ENCODE results near the gene ADCK2. TPM values are rescaled to one million over a fixed set of nuclear protein-coding genes. Genes with fewer than 3 reads are reported as not detected.
"Not testable (repeated sequence)": the region's sequence is repeated elsewhere in the genome, so short reads cannot be mapped to it uniquely, and the experiment has no call there.

The ADCK2 gene
- total RNA-seq, 1 donor from 2014 or later, result 27.6 TPM

GRCh38 chr7:140645166-140645900, 27.4 kb upstream of the ADCK2 start:
- no peak for DNase-seq (ENCODE audit: low read depth in 2 of 2)

GRCh38 chr7:140646931-140647647, 25.7 kb upstream of the ADCK2 start:
- no peak for DNase-seq (ENCODE audit: low read depth in 2 of 2)

GRCh38 chr7:140649556-140650205, 23.1 kb upstream of the ADCK2 start:
- peak in 1 of 2 donors; percentile 23 for DNase-seq (ENCODE audit: low read depth in 2 of 2)

- no peak for DNase-seq (ENCODE audit: low read depth in 2 of 2)
Measured at GRCh38 chr7:140650367-140650766, 22.4 kb upstream of the ADCK2 start.

- DNase-seq (ENCODE audit: low read depth in 2 of 2), result peak; percentile 55 to 60
Measured at GRCh38 chr7:140653319-140654108, 19.2 kb upstream of the ADCK2 start.

- no peak for DNase-seq (ENCODE audit: low read depth in 2 of 2)
Measured at GRCh38 chr7:140654109-140654387, 18.7 kb upstream of the ADCK2 start.

- DNase-seq (ENCODE audit: low read depth in 2 of 2), result no peak
Measured at GRCh38 chr7:140654661-140655060, 18.1 kb upstream of the ADCK2 start.

- DNase-seq (ENCODE audit: low read depth in 2 of 2), result no peak
Measured at GRCh38 chr7:140655511-140656408, 17.0 kb upstream of the ADCK2 start.

GRCh38 chr7:140656548-140657515, 15.9 kb upstream of the ADCK2 start:
- peak; percentile 24 to 40 for DNase-seq (ENCODE audit: low read depth in 2 of 2)

- DNase-seq (ENCODE audit: low read depth in 2 of 2), result no peak
Measured at GRCh38 chr7:140657891-140658290, 14.9 kb upstream of the ADCK2 start.

GRCh38 chr7:140659856-140660255, 12.9 kb upstream of the ADCK2 start:
- DNase-seq (ENCODE audit: low read depth in 2 of 2), result no peak

- DNase-seq (ENCODE audit: low read depth in 2 of 2), result peak in 1 of 2 donors; percentile 22
Measured at GRCh38 chr7:140661124-140661523, 11.6 kb upstream of the ADCK2 start.

- not testable (repeated sequence) for DNase-seq (ENCODE audit: low read depth in 2 of 2)
Measured at GRCh38 chr7:140662938-140663337, 9.8 kb upstream of the ADCK2 start.

- DNase-seq (ENCODE audit: low read depth in 2 of 2), result peak in 1 of 2 donors; percentile 32
Measured at GRCh38 chr7:140667476-140667875, 5.3 kb upstream of the ADCK2 start.

GRCh38 chr7:140668641-140669040, 4.1 kb upstream of the ADCK2 start:
- no peak for DNase-seq (ENCODE audit: low read depth in 2 of 2)

GRCh38 chr7:140669352-140669751, 3.4 kb upstream of the ADCK2 start:
- no peak for DNase-seq (ENCODE audit: low read depth in 2 of 2)

- not testable (repeated sequence) for DNase-seq (ENCODE audit: low read depth in 2 of 2)
Measured at GRCh38 chr7:140669862-140670261, 2.9 kb upstream of the ADCK2 start.

GRCh38 chr7:140670343-140670935, 2.3 kb upstream of the ADCK2 start:
- no peak for DNase-seq (ENCODE audit: low read depth in 2 of 2)

GRCh38 chr7:140671966-140672365, 779 bp upstream of the ADCK2 start:
- no peak for DNase-seq (ENCODE audit: low read depth in 2 of 2)

All from dermis microvascular lymphatic vessel endothelial cell (primary cell).